DOHH2 (cell line): Measurements from ENCODE around the gene BEND5.

Experiments used
- EZH2phosphoT487 ChIP-seq: fragments of 200-600 bp; sonication (generic); IDR thresholded peaks from 2 replicates; pipeline ENCODE4 v1.6.1; 2017; ENCODE audit warnings: borderline replicate concordance, mild to moderate bottlenecking, antibody characterized with exemption, low read length, moderate library complexity, mixed read lengths
- TF ChIP-seq, protein P1 (sequence below): fragments of 200-600 bp; sonication (generic); IDR thresholded peaks from one replicate; pipeline ENCODE4 v1.5.1; 2014; ENCODE audit warnings: antibody characterized with exemption, mild to moderate bottlenecking, low read depth, low read length; ENCODE audit not compliant: poor library complexity, severe bottlenecking

DNA sequence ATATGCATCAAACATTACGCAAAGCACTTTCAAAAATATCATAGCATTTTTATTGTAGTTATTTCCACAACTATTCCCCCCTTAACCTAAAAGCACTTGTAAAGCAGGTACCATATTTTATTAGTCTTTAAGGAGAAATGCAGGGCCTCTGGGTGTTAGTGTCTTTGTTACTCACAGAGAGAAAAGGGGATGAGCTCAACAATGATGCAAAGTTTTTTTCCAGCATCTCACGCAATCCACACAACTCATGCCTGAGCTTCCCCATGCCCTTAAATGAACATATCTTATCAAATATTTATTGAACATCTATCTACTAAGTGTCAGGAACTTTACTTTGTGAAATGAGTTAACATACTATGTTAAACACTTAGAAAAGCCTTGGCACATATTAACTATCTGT lies 50.6 kb downstream of the BEND5 start:
- TF ChIP-seq, protein P1, sequence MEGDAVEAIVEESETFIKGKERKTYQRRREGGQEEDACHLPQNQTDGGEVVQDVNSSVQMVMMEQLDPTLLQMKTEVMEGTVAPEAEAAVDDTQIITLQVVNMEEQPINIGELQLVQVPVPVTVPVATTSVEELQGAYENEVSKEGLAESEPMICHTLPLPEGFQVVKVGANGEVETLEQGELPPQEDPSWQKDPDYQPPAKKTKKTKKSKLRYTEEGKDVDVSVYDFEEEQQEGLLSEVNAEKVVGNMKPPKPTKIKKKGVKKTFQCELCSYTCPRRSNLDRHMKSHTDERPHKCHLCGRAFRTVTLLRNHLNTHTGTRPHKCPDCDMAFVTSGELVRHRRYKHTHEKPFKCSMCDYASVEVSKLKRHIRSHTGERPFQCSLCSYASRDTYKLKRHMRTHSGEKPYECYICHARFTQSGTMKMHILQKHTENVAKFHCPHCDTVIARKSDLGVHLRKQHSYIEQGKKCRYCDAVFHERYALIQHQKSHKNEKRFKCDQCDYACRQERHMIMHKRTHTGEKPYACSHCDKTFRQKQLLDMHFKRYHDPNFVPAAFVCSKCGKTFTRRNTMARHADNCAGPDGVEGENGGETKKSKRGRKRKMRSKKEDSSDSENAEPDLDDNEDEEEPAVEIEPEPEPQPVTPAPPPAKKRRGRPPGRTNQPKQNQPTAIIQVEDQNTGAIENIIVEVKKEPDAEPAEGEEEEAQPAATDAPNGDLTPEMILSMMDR, result no peak
- TF ChIP-seq EZH2phosphoT487, result no peak
